Activated T-cell treated with anti-CD3 and anti-CD28 coated beads for 24 hours (primary cell): ENCODE results near the gene GMFB.

Experiments
- DNase-seq: peaks from one replicate; pipeline ENCODE4 v3.0.0-alpha.2; 2020; ENCODE audit warnings: low read depth

The GMFB gene

DNA sequence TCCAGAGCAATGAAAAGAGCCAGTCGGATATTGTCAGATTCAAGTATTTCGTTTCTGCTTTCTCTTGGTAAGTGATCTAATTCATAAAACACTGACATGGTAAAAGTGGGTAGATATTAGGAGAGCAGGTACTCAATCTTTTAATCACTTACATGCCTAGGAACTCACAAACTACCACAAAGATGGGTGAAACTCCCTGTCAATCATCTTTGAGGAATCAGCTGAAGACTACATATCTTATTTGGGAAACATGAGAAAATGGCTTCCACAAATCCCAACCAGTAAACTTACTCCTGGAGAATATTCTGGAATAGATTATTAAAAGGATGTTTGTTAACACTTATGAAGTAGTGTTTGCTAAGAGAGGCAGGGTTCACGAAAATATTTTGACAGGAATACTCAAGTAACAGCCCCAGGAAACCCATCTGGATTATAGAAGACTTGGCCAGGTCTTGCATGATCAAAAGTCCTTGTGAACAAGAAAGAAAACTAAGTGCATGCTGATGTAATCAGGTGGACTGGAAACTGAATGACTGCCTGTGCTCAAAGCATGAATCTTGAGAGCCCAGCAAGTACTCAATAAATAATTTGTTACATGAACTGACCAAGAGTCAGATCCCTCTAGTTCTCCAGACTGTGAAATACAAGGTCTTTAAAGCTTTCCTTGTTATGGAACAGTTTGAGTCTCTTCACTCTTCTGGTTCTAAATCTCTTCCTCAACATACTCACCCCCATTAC, 63.1 kb downstream of the GMFB start:
- no peak for DNase-seq

DNA sequence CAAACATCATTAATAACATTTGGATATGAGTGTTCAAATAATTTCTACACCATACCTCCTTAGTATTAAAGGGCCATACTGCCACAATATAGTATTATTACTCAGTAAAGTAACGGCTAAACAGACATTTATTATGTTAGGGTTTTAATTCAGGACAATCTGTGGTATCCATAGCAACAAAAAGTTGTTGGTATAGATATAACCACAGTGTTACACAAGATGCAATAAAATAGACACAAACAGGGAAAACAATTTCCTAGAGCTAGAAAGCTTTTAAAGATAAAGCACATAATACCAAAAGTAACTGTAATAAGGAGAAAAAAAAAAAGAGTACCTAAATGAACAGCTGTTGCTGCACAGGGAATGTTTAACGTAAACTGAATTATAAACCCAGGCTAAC, 63.7 kb downstream of the GMFB start:
- DNase-seq: no peak
